Fibroblast of upper back skin (primary cell): ENCODE results near the gene ZNF442.
"Not testable (repeated sequence)": the region's sequence is repeated elsewhere in the genome, so short reads cannot be mapped to it uniquely, and the experiment has no call there.

Experiments used
- DNase-seq: peaks from one replicate; pipeline ENCODE4 v3.0.0-alpha.2; 2013

ZNF442 gene

DNA sequence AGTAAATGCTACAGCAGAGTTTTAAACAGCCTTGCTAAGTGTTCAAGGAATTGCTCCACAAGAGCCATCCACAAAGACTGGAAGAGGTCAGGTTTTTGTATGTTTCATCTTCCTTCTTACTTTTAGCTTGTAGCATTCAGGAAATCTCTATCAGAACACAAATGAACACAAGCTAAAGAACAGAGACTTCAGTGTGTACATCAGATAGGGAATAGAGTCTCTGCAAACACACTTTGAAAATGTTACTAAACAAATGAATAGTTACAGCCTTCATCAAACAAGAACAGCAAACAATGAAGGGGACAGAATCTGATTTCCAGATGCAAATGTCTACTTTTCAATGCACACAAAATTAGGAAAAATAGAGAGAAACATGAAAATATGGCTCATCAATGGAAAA is 39.8 kb downstream of the ZNF442 start:
- no peak for DNase-seq

DNA sequence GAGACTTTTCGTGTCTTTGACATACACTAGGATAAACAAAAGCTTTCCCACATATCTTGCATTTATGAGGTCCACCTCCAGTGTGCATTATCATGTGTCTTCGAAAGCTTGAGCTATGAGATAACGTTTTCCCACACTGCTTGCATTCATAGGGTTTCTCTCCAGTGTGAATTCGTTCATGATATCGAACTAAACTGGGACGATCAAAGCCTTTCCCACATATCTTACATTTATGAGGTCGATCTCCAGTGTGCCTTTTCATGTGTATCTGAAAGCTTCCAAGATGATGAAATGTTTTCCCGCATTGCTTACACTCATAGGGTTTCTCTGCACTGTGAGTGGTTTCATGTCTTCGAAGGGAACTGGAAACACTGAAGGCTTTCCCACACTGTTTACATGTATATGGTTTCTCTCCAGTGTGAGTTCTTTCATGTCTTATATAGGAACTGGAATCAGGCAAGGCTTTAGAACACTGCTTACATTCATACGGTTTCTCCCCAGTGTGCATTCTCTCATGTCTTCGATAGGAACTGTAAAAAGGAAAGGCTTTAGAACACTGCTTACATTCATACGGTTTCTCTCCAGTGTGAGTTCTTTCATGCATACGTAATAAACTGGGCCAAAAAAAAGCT is 46.6 kb downstream of the ZNF442 start:
- DNase-seq = no peak

DNA sequence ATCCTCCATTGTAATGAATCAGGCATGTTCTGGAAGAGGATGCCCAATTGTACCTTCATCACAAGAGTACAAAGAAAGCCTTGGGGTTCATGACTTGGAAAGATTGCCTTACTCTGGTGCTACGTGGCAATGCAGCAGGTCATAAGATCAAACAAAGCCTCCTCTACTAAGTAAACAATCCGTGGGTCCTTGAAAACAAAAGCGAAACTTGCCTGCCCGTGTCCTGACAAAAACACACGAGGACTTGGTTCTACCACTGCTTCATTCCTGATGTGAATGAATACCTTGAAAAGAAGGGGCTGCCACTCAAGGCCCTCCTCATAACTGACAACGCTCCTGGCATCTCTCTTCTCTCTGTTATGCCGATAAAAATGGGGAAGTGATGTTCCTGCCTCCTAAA is 50.9 kb downstream of the ZNF442 start:
- no peak for DNase-seq

DNA sequence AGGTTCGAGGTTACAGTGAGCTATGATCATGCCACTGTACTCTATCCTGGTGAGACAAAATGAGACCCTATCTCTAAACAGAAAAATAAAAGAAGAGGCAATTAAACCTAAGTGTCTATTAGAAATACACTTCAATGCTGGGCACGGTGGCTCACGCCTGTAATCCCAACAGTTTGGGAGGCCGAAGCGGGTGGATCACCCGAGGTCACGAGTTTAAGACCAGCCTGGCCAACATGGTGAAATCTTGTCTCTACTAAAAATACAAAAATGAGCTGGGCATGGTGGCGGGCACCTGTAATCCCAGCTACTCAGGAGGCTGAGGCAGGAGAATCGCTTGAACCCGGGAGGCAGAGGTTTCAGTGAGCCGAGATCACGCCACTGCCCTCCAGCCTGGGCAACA is 56.6 kb downstream of the ZNF442 start:
- DNase-seq = not testable (repeated sequence)
